H1 (cell line): ENCODE data around the gene GPR137. TPM values are rescaled to one million over a fixed set of nuclear protein-coding genes. Genes with fewer than 3 reads are reported as not detected.

Experiments used
- FOSL1 ChIP-seq: IDR thresholded peaks from 2 replicates; pipeline ENCODE4 v1.6.1; 2011; ENCODE audit warnings: mild to moderate bottlenecking, low read depth, low read length, moderate library complexity; ENCODE audit not compliant: insufficient read depth
- SRF ChIP-seq: IDR thresholded peaks from 2 replicates; pipeline ENCODE4 v1.6.1; 2011; ENCODE audit warnings: mild to moderate bottlenecking, low read depth, low read length, moderate library complexity
- TCF12 ChIP-seq: IDR thresholded peaks from 2 replicates; pipeline ENCODE4 v1.6.1; 2011; ENCODE audit warnings: low read depth, mild to moderate bottlenecking, low read length
- polyA plus RNA-seq, 7 experiments: library from polyadenylated mRNA; depleted of rRNA in 3 of 7; stranded (reverse) in 5 of 7; unstranded in 2 of 7; fragments of >200 nt in 5 of 7; fragments of 200-250 nt in 2 of 7; gene quantifications; 1 replicate in 5 of 7; 2 replicates in 1 of 7; 4 replicates in 1 of 7; pipeline versions ENCODE4 v1.2.1 to v1.2.3, GENCODE V29; 2011 to 2013; ENCODE audit warnings: missing spikeins in 2 of 7, mixed read lengths in 2 of 7
- total RNA-seq: library from RNA; stranded (reverse); fragmentation: NEBNext Ultra II Directional; extraction: Animal tissue kit (Norgen Biotek cat#: 25700); gene quantifications from 2 replicates; pipeline ENCODE4 v1.2.1, GENCODE V29; 2021
- TF ChIP-seq, protein P1 (sequence below), 3 experiments: IDR thresholded peaks; 1 replicate in 2 of 3; 2 replicates in 1 of 3; pipeline versions ENCODE4 v1.5.1 to v1.6.1; 2011; ENCODE audit warnings: low read length in 3 of 3, mild to moderate bottlenecking in 3 of 3, inconsistent platforms in 2 of 3, low read depth in 1 of 3, moderate library complexity in 1 of 3; ENCODE audit not compliant: insufficient read depth in 1 of 3; ENCODE audit errors: control extremely low read depth in 1 of 3

GPR137 gene
- total and polyA plus RNA-seq, 2 of the 8 experiments (the other 6 are each of a cell fraction or from before 2014, with no cell fraction given): 36.2 to 37.8 TPM

DNA sequence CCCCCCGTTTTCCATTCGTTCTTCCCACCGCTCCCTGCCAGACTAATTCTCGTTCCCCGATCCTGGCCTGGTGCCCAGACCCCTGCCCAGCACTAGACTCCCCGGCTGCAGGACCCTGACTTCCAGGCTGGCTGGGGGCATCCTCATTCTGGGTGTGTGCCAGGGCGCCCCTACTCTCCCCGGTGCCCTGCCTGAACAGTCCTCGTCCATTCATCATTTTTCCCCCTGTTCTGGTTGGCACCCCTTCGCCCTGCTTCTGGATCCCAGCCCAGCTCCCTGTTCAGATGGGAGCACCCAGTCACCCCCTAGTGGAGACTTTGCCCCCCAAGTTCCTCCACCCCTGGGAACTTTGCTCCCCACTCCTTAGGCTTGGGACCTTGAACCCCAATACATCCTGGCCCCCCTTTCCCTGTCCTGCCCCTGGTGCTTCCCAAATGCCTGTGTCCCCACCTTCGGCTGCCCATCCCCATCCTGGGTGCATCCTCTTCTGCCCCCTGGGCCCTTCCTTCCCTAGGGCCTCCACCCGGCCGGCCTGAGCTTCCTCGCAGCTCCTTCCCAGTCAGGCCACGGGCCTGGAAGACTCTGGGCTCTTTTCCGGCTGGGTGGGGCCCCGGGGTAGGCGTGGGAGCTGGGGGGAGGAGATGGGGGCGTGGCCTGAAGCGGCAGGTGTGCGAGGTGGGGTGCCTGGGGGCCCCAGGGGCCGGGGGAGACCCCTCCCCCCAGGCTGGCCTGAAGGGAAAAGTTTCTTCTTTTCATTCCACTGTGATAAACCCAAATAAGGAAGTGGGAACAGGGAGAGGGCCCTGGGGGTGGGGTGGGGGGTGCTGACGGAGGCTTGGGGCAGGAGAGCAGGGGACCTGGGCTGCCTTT lies 33.4 kb upstream of the GPR137 start (continued):
- TF ChIP-seq, protein P1, sequence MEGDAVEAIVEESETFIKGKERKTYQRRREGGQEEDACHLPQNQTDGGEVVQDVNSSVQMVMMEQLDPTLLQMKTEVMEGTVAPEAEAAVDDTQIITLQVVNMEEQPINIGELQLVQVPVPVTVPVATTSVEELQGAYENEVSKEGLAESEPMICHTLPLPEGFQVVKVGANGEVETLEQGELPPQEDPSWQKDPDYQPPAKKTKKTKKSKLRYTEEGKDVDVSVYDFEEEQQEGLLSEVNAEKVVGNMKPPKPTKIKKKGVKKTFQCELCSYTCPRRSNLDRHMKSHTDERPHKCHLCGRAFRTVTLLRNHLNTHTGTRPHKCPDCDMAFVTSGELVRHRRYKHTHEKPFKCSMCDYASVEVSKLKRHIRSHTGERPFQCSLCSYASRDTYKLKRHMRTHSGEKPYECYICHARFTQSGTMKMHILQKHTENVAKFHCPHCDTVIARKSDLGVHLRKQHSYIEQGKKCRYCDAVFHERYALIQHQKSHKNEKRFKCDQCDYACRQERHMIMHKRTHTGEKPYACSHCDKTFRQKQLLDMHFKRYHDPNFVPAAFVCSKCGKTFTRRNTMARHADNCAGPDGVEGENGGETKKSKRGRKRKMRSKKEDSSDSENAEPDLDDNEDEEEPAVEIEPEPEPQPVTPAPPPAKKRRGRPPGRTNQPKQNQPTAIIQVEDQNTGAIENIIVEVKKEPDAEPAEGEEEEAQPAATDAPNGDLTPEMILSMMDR (IDR thresholded peaks at IDR 0.05; ENCODE audit: control extremely low read depth in 1 of 3, insufficient read depth in 1 of 3, low read depth in 1 of 3, low read length in 3 of 3): peak in 1 of 3 experiments; percentile 36; a peak in 1 of 4 replicates
- TF ChIP-seq SRF (peak; percentile 75), FOSL1 (no peak), TCF12 (0 out of 2 replicates have a peak, but pooled peaks have one; percentile 41)
